HepG2 (cell line): Measurements from ENCODE around the gene CTNNA2.

Experiments
- CTCF ChIP-seq: sonication (generic); formaldehyde crosslinking; IDR thresholded peaks from 2 replicates; pipeline ENCODE4 v1.5.0; 2020; ENCODE audit warnings: mild to moderate bottlenecking, missing genetic modification reagents, moderate library complexity
- HOXD1 ChIP-seq: sonication (generic); formaldehyde crosslinking; IDR thresholded peaks from 2 replicates; pipeline ENCODE4 v1.5.0; 2020; ENCODE audit warnings: missing genetic modification reagents
- JUND ChIP-seq: sonication (generic); formaldehyde crosslinking; IDR thresholded peaks from 2 replicates; pipeline ENCODE4 v1.8.0; 2022; ENCODE audit warnings: mild to moderate bottlenecking, missing genetic modification reagents
- MAZ ChIP-seq, 2 experiments: sonication (generic) in 1 of 2; formaldehyde crosslinking in 1 of 2; IDR thresholded peaks; 2 replicates each; pipeline versions ENCODE4 v1.5.0 to v1.6.1; 2012 to 2020; ENCODE audit warnings: low read depth in 2 of 2, mild to moderate bottlenecking in 2 of 2, borderline replicate concordance in 1 of 2, improper control_type of control experiment in 1 of 2, low read length in 1 of 2, missing genetic modification reagents in 1 of 2, moderate library complexity in 1 of 2
- MEIS2 ChIP-seq: sonication (generic); formaldehyde crosslinking; IDR thresholded peaks from 2 replicates; pipeline ENCODE4 v1.9.0; 2021; ENCODE audit warnings: mild to moderate bottlenecking, missing genetic modification reagents
- ZBTB21 ChIP-seq: sonication (generic); formaldehyde crosslinking; IDR thresholded peaks from 2 replicates; pipeline ENCODE4 v1.4.0; 2020; ENCODE audit warnings: missing genetic modification reagents
- ZNF24 ChIP-seq: fragments of 450-650 bp; IDR thresholded peaks from 2 replicates; pipeline ENCODE4 v1.6.1; 2017; ENCODE audit warnings: antibody characterized with exemption, mild to moderate bottlenecking
- ZNF839 ChIP-seq: sonication (generic); formaldehyde crosslinking; IDR thresholded peaks from 2 replicates; pipeline ENCODE4 v1.4.0; 2020; ENCODE audit warnings: missing genetic modification reagents, mild to moderate bottlenecking, borderline replicate concordance

- TF ChIP-seq MAZ (IDR thresholded peaks at IDR 0.05; ENCODE audit: borderline replicate concordance, low read depth, low read length) (no peak), MAZ (CRISPR knock-in tag; IDR thresholded peaks at IDR 0.05; ENCODE audit: low read depth) (no peak), ZBTB21 (CRISPR knock-in tag) (no peak), JUND (no peak), ZNF839 (CRISPR knock-in tag) (no peak), MEIS2 (CRISPR knock-in tag) (no peak), ZNF24 (no peak), CTCF (no peak), HOXD1 (CRISPR knock-in tag) (no peak)
These were observed 1016.8 kb downstream of the CTNNA2 start for GRCh38 chr2:80529466-80530165.
